22Rv1 (cell line): Measurements from ENCODE around the gene PEX1.
A peak's percentile ranks its signal among the peaks of the same experiment; 100 is the strongest.
"Not testable (repeated sequence)": the region's sequence is repeated elsewhere in the genome, so short reads cannot be mapped to it uniquely, and the experiment has no call there.

Source experiments
- H3K27ac ChIP-seq: fragments of 450-650 bp; 2 replicates; pipeline ENCODE4 v1.5.1; 2017
- ZFX ChIP-seq: fragments of 450-650 bp; IDR thresholded peaks from 2 replicates; pipeline ENCODE4 v1.6.1; 2017; ENCODE audit warnings: antibody characterized with exemption, borderline replicate concordance
- TF ChIP-seq, protein P1 (sequence below): fragments of 450-650 bp; IDR thresholded peaks from 2 replicates; pipeline ENCODE4 v1.5.1; 2017; ENCODE audit warnings: mild to moderate bottlenecking

PEX1 gene

DNA sequence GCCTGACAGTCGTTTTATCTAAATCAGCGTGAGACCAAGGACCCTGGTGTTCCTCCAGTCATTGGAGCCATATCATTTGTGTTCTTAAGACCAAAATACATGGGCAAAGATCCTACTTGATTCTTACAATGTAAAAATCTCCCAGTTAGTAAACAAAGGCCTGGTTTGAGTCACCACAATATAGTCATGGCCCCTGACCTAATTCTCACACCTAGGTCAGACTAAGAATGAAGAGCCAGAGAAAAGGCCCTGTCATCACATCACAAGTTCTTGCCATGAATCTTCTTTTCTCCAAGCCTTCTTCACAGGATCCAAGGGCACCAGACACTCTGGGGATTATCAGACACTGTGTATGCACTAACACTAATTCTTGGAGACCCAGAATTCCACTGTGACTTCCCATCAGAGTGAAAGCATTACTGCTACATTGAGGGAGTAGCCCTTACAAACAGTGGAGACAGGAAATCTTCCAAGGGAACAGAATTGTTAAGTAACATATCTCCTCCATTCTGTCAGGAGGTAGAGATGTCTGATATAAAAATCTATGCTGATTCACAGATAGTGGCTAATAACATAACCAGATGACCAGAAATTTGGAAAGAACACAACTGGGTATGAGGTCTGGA is 42.9 kb downstream of the PEX1 start:
- no peak overlapping the region for H3K27ac ChIP-seq
- TF ChIP-seq ZFX: no peak
- TF ChIP-seq, protein P1, sequence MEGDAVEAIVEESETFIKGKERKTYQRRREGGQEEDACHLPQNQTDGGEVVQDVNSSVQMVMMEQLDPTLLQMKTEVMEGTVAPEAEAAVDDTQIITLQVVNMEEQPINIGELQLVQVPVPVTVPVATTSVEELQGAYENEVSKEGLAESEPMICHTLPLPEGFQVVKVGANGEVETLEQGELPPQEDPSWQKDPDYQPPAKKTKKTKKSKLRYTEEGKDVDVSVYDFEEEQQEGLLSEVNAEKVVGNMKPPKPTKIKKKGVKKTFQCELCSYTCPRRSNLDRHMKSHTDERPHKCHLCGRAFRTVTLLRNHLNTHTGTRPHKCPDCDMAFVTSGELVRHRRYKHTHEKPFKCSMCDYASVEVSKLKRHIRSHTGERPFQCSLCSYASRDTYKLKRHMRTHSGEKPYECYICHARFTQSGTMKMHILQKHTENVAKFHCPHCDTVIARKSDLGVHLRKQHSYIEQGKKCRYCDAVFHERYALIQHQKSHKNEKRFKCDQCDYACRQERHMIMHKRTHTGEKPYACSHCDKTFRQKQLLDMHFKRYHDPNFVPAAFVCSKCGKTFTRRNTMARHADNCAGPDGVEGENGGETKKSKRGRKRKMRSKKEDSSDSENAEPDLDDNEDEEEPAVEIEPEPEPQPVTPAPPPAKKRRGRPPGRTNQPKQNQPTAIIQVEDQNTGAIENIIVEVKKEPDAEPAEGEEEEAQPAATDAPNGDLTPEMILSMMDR: no peak

DNA sequence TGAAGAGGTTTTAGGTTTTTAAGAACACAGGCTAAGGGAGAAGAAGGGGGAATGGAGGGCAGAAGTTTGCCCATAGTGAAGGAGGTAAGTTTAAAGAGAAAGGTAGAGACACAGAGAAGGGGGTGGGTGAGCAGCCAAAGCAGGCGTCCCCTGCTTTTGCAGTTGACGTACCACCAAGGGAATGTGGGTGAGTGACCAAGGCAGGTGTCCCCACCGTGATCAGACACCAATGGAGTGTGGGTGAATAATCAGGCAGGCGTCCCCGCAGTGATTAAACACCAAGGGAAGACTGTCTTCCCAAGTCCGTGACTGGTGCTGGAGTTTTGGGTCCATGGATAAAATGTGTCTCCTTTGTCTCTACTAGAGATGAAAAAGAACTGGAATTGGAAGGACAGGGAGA is 44.1 kb downstream of the PEX1 start:
- H3K27ac ChIP-seq: not testable (repeated sequence)

DNA sequence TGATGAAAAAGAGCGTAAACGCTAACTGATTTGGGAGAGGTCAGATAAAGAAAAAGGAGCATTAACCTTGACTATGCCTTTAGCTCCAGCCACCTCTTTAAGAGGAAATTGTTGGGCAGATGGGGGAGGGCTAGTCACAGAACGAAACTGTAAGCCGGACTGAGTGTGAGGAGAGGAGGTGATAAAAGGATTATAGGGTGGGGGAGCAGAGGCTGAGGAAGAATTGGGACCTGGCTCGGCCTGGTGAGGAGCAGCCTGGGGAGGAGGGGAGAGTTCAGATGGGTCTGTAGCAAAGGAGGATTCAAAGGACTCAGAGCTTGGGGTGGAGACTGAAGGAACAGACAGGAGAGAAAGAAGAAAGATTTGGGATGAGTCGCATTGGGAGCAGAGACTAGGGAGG is 44.7 kb downstream of the PEX1 start:
- H3K27ac ChIP-seq: not testable (repeated sequence)

DNA sequence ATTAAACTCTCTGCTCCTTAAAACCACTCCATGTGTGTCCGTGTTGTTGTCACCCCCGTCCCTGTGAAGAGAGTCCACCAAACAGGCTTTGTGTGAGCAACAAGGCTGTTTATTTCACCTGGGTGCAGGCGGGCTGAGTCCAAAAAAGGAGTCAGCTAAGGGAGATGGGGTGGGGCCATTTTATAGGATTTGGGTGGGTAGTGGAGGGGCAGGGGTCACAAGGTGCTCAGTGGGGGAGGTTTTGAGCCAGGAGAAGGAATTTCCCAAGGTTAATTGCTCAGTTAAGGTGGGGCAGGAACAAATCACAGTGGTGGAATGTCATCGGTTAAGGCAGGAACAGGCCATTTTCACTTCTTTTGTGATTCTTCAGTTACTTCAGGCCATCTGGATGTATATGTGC is 49.2 kb downstream of the PEX1 start:
- not testable (repeated sequence) for H3K27ac ChIP-seq

DNA sequence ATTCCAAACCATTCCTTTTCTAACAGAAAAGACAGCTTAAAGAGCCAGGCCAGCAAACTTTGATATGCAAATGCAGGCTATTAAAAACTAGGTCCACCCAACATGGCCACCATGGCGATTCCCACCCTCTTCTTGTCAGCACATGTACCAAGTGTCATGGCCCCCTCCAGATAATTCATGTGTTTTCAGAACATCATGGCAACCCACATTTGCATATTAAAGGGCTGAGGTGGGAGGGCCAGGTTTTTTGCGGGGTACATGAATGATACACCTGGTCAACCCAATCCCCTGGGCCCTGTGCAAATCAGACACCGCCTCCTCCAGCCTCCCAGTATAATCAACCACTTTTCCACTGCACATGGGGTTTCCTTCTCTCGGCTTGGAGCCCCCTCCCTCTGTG is 49.6 kb downstream of the PEX1 start:
- no peak for TF ChIP-seq ZFX
- TF ChIP-seq, protein P1: no peak
- H3K27ac ChIP-seq: no peak overlapping the region

DNA sequence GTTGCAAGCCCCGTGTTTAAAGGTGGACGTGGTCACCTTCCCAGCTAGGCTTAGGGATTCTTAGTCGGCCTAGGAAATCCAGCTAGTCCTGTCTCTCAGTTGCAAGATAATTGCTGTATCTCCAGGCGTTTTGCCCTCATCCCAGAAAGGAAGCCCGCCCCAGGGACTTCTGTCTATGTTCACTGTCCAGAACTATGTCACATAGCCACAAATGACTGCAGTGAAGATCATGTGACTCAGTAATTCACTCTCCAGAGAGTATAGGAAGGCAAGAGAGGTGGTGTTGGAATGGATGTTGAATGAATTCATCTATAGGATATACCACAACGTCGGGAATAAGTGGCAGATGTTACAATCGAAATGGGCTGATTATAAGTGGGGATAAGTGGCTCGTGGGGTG is 50.2 kb downstream of the PEX1 start:
- no peak overlapping the region for H3K27ac ChIP-seq
- TF ChIP-seq, protein P1: no peak
- TF ChIP-seq ZFX: no peak

DNA sequence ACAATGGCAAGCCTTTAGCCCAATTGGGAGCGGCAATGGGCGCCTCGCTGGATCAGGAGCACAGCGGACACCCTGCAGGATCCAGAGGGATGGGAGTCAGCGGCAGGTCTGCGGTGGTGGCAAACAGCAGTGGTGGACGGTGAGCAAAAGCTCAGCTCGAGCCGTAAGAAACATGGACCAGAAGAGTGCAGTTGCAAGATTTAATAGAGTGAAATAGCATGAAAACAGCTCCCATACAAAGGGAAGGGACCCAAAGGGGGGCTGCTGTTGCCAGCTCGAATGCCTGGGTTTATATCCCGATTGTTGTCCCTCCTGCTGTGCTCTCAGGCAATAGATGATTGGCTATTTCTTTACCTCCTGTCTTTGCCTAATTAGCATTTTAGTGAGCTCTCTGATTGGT is 50.6 kb downstream of the PEX1 start, which contains the start of gene ERVW-1:
Gene ERVW-1, minus strand, starts transcription at position 266 of the 400 bp plus-strand sequence. CDS start 7,565 bp downstream, outside the sequence.
- not testable (repeated sequence) for H3K27ac ChIP-seq

DNA sequence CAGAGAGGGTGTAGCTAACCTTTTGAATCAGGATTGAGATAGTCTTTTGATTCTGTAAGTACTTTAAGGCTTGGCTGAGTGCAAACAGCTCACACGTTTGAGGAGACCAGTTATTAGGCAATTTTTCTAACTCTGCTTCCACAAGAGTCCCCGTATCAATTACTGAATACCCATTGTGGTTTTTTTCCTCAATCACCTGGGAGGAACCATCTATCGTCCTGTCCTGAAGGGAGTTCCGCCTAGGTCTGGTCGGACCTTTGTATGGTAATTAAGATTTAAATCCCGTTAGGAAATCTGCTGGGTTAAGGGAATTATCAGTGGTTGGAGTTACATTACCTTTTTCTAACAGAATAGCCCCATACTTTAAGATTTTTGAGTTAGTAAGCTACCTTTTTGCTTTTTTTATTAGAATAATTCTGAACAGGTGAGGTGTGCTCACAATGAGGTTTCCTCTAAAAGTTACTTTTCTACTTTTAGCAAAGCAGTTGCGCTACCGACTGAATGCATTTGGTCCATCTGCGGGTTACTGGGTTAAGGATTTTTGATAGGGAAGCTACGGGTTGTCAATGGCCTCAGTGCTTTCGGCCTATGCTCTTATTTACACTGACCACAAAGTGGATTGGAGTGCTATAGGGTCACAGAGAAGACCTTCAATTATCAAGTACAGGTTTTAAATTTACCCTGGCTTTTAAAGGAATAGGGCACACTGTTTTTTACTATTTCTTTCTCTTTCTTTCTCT is 52.3 kb downstream of the PEX1 start:
- H3K27ac ChIP-seq: not testable (repeated sequence)

DNA sequence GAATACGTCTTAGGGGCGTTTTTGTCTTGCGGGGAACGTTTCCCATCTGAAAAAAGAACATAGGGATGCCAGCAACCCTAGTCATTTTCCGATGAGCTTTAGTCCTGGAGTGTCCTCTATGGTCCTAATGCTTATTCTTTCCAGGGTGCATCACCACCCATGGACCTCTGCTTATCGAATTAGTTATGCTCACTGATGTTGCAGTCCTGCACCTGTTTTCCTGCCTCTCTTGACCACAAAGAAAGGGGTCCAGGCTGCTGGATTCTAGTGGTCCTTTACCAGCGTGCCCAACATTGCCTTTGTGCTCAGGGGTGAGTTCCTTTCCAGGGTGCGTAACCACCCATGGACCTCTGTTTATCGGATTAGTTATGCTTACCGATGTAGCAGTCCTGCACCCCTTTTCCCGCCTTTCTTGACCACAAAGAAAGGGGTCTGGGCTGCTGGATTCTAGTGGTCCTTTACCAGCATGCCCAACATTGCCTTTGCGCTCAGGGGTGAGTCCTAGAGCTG is 53.0 kb downstream of the PEX1 start:
- H3K27ac ChIP-seq: not testable (repeated sequence)

DNA sequence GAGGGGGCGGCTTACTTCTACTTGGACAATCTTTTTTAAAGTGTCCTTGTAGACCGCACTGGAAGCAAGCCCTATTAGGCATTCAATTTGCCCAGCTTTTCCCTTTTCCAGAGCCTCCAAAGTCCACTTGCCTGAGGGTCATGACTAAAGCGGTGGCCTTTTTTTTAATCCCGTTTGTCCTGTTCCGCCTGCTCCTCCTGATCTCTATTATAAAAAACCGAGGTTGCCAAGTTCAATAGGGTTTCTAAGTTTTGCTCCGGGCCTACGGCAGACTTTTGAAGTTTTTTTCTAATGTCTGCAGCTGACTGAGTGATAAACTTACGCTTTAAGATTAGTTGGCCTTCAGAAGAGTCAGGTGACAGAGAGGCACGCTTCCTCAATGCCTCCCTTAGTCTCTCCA is 54.3 kb downstream of the PEX1 start:
- H3K27ac ChIP-seq: peak overlapping the region; percentile 67

DNA sequence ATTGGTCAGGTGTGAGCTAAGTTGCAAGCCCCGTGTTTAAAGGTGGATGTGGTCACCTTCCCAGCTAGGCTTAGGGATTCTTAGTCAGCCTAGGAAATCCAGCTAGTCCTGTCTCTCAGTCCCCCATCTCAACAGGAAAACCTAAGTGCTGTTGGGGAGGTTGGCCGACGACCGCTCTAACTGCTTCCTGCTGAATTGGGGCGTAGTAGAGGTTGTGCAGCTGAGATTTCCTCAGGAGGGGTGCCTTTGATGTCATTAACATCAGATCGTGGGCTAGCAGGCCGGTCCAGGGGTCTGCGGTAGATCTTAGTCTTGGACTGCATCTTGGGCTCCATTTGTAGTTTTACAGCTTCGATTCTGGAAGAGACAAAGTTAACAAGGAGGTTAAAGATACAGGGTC is 59.7 kb downstream of the PEX1 start:
- not testable (repeated sequence) for H3K27ac ChIP-seq

DNA sequence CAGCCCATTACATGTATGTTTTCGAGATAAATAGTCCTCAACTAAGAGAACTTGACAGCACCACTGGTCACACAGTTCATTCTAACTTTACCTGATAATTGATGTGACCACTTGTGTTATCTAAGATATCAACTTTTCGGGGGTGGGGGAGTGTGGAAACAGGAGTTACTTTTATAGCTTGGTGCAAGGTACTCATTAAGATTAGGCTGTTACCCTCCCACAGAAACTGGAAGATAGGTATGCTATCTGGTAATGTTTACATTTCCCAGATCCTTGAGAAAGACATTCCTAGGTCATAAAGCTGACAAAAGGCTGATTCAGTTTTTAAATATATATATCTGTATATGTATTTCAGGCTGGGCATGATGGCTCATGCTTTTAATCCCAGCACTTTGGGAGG is 61.6 kb downstream of the PEX1 start:
- no peak overlapping the region for H3K27ac ChIP-seq
- TF ChIP-seq, protein P1: no peak
- no peak for TF ChIP-seq ZFX
